Stomach (tissue), 9 donors: ENCODE measurements around the gene ZNF423. TPM values are rescaled to one million over a fixed set of nuclear protein-coding genes. Genes with fewer than 3 reads are reported as not detected.
A peak's percentile ranks its signal among the peaks of the same experiment; 100 is the strongest.

Source experiments
- DNase-seq, 2 donors: peaks; one replicate each; pipeline versions ENCODE4 v3.0.0 to v3.0.0-alpha.2; 2013 to 2019
- H3K27ac ChIP-seq, 5 donors: fragments of 200-600 bp in 4 of 5; sonication (generic) in 4 of 5; one replicate each; pipeline ENCODE4 v1.5.1; 2013 to 2019; ENCODE audit warnings: mild to moderate bottlenecking in 1 of 5, moderate library complexity in 1 of 5
- H3K27me3 ChIP-seq, 3 donors: fragments of 200-600 bp; sonication (generic); one replicate each; pipeline ENCODE4 v1.5.1; 2017 to 2019; ENCODE audit warnings: mixed run types in 1 of 3
- H3K36me3 ChIP-seq, 4 donors: fragments of 200-600 bp; sonication (generic); 1 replicate in 3 of 4; 2 replicates in 1 of 4; pipeline ENCODE4 v1.5.1; 2016 to 2019
- H3K4me1 ChIP-seq, 4 donors: fragments of 200-600 bp; sonication (generic); one replicate each; pipeline ENCODE4 v1.5.1; 2016 to 2019
- H3K4me3 ChIP-seq, 4 donors: fragments of 200-600 bp; sonication (generic) in 3 of 4; one replicate each; pipeline ENCODE4 v1.5.1; 2016 to 2019; ENCODE audit warnings: mild to moderate bottlenecking in 1 of 4
- H3K9me3 ChIP-seq, 4 donors: fragments of 200-600 bp; sonication (generic); one replicate each; pipeline ENCODE4 v1.5.1; 2016 to 2019
- CTCF ChIP-seq, 7 experiments: fragments of 450-650 bp in 4 of 7; fragments of 200-600 bp in 3 of 7; sonication (generic) in 3 of 7; IDR thresholded peaks; one replicate each; pipeline ENCODE4 v1.5.1; 2016 to 2019; ENCODE audit warnings: antibody characterized with exemption in 7 of 7, control low read depth in 2 of 7, mild to moderate bottlenecking in 1 of 7
- EP300 ChIP-seq: sonication (generic); formaldehyde crosslinking; IDR thresholded peaks from one replicate; pipeline ENCODE4 v1.6.1; 2017; ENCODE audit warnings: antibody characterized with exemption
- POLR2A ChIP-seq, 4 donors: fragments of 450-650 bp; IDR thresholded peaks; one replicate each; pipeline ENCODE4 v1.6.1; 2016; ENCODE audit warnings: antibody characterized with exemption in 4 of 4, control low read depth in 2 of 4, mild to moderate bottlenecking in 1 of 4, moderate library complexity in 1 of 4
- POLR2AphosphoS5 ChIP-seq, 3 donors: sonication (generic); formaldehyde crosslinking; IDR thresholded peaks; one replicate each; pipeline ENCODE4 v1.6.1; 2016; ENCODE audit warnings: antibody characterized with exemption in 3 of 3
- WGBS, 5 donors: extraction: QIAGEN DNeasy Blood & Tissue Kit in 3 of 5; methylation state at CpG; one replicate each; pipeline versions ENCODE4 v1.1.5 to v1.1.7; 2013 to 2018; 5-methylcytosine and 5-hydroxymethylcytosine counted together
- intact Hi-C: fragments of 100-400 bp; cut with DNase I; formaldehyde crosslinking; loops from one replicate; pipeline ENCODE4 v1.15.1; 2023; ENCODE audit warnings: low total_unique reads
- polyA plus RNA-seq, 3 donors: library from polyadenylated mRNA; stranded (reverse); fragments of 200-250 nt; gene quantifications; one replicate each; pipeline ENCODE4 v1.2.3, GENCODE V29; 2013
- total RNA-seq, 5 donors: library from RNA; depleted of rRNA; stranded (reverse); fragments of >200 nt; gene quantifications; one replicate each; pipeline versions ENCODE4 v1.1.0 to v1.2.3, GENCODE V29; 2014 to 2016
- donor health status: healthy with polysubstance abuse.
- donor health status: Bipolar disorder and iron deficiency.
- donor health status: healthy.

ZNF423 gene
- total and polyA plus RNA-seq, 8 donors, result 0.29 to 3.5 (median 1.0) TPM

GRCh38 chr16:49593424-49594040, 262.4 kb downstream of the ZNF423 start:
- Histone ChIP-seq H3K27ac (no peak overlapping the region), H3K36me3 (no peaks in the 10 kb centered on the region), H3K27me3 (peaks cover 0 to 8% (median 0%) of the 10 kb centered on the region in 3 donors), H3K4me3 (no peak overlapping the region), H3K4me1 (peaks cover 0 to 18% (median 8%) of the 10 kb centered on the region in 4 donors), H3K9me3 (no peaks in the 10 kb centered on the region)
- TF ChIP-seq POLR2A (IDR thresholded peaks at IDR 0.05) (no peak), CTCF (IDR thresholded peaks at IDR 0.05) (no peak), EP300 (no peak), POLR2AphosphoS5 (IDR thresholded peaks at IDR 0.05) (no peak)
- WGBS, 5 donors, result 65 to 79% (median 78%) methylated on average over 8 of the region's 8 CpGs
- peak in 1 of 2 donors; percentile 11 for DNase-seq
- intact Hi-C loops, result loop anchor here (5.0 to 10.0 kb wide), 2 partner anchors 99 to 186 kb away; no protein-coding TSS in a partner anchor

- peak; percentile 30 to 74 for DNase-seq
- Histone ChIP-seq H3K27ac (no peak overlapping the region), H3K27me3 (peaks cover 0 to 8% (median 0%) of the 10 kb centered on the region in 3 donors), H3K4me3 (no peak overlapping the region), H3K36me3 (no peaks in the 10 kb centered on the region), H3K4me1 (peaks cover 0 to 18% (median 8%) of the 10 kb centered on the region in 4 donors), H3K9me3 (no peaks in the 10 kb centered on the region)
- intact Hi-C loops, result loop anchor here (5.0 to 10.0 kb wide), 2 partner anchors 98 to 185 kb away; no protein-coding TSS in a partner anchor
- peak in 5 of 7 experiments; percentile 25 to 81 (median 67) for TF ChIP-seq CTCF (IDR thresholded peaks at IDR 0.05)
- TF ChIP-seq POLR2A (IDR thresholded peaks at IDR 0.05), result no peak
- no peak for TF ChIP-seq POLR2AphosphoS5 (IDR thresholded peaks at IDR 0.05)
- 54 to 64% (median 56%) methylated on average over 13 of the region's 13 CpGs for WGBS, 5 donors
These were observed 263.1 kb downstream of the ZNF423 start for GRCh38 chr16:49592546-49593423.

- TF ChIP-seq CTCF (IDR thresholded peaks at IDR 0.05) (no peak), POLR2AphosphoS5 (IDR thresholded peaks at IDR 0.05) (no peak), POLR2A (IDR thresholded peaks at IDR 0.05) (no peak)
- WGBS, 5 donors, result 85 to 90% (median 88%) methylated on average over 21 of the region's 21 CpGs
- DNase-seq, result peak in 1 of 2 donors; percentile 17
- Histone ChIP-seq H3K4me1 (peaks cover 0 to 6% (median 0%) of the 10 kb centered on the region in 4 donors), H3K27ac (no peak overlapping the region), H3K27me3 (peaks cover 0 to 8% (median 0%) of the 10 kb centered on the region in 3 donors), H3K9me3 (no peaks in the 10 kb centered on the region), H3K36me3 (no peaks in the 10 kb centered on the region), H3K4me3 (no peak overlapping the region)
- intact Hi-C loops, result loop anchor here (5.0 to 10.0 kb wide), 2 partner anchors 96 to 183 kb away; no protein-coding TSS in a partner anchor
These were observed 265.6 kb downstream of the ZNF423 start for GRCh38 chr16:49590166-49590871.

- peak in 1 of 2 donors; percentile 9 for DNase-seq
- intact Hi-C loops, result loop anchor here (5.0 to 10.0 kb wide), 2 partner anchors 95 to 182 kb away; no protein-coding TSS in a partner anchor
- peaks cover 0 to 8% (median 0%) of the 10 kb centered on the region in 3 donors for H3K27me3 ChIP-seq
- H3K36me3 ChIP-seq, result no peaks in the 10 kb centered on the region
- no peaks in the 10 kb centered on the region for H3K9me3 ChIP-seq
- TF ChIP-seq POLR2A (IDR thresholded peaks at IDR 0.05) (no peak), CTCF (IDR thresholded peaks at IDR 0.05) (no peak), EP300 (no peak), POLR2AphosphoS5 (IDR thresholded peaks at IDR 0.05) (no peak)
- 79 to 85% (median 84%) methylated on average over 10 to 15 of the region's 15 CpGs for WGBS, 5 donors
- no peak overlapping the region for H3K27ac ChIP-seq
- no peaks in the 10 kb centered on the region for H3K4me1 ChIP-seq
- no peak overlapping the region for H3K4me3 ChIP-seq
These were observed 266.3 kb downstream of the ZNF423 start for GRCh38 chr16:49589544-49590031.
